ENCODE results near the gene CHD1L. TPM values are rescaled to one million over a fixed set of nuclear protein-coding genes. Genes with fewer than 3 reads are reported as not detected.
"Not testable (repeated sequence)": the region's sequence is repeated elsewhere in the genome, so short reads cannot be mapped to it uniquely, and the experiment has no call there.

Gene CHD1L
- total RNA-seq, 1 donor from 2014 or later: 67.1 TPM

GRCh38 chr1:147235822-147236221, 6.7 kb upstream of the CHD1L start:
- Mint-ChIP-seq H3K4me1 (ENCODE audit: unreplicated experiment) (peaks cover 5% of the 10 kb centered on the region), H3K27me3 (no peaks in the 10 kb centered on the region), H3K27ac (no peak overlapping the region), H3K9me3 (no peaks in the 10 kb centered on the region), H3K36me3 (no peaks in the 10 kb centered on the region), H3K4me3 (no peak overlapping the region)
- DNase-seq (ENCODE audit: extremely low spot score, unreplicated experiment): no peak
- no peak for TF ChIP-seq CTCF (conservative IDR thresholded peaks at IDR 0.05)

- Mint-ChIP-seq H3K4me3 (no peak overlapping the region), H3K27ac (no peak overlapping the region), H3K27me3 (no peaks in the 10 kb centered on the region), H3K9me3 (no peaks in the 10 kb centered on the region), H3K4me1 (ENCODE audit: unreplicated experiment) (peaks cover 5% of the 10 kb centered on the region), H3K36me3 (no peaks in the 10 kb centered on the region)
- no peak for DNase-seq (ENCODE audit: extremely low spot score, unreplicated experiment)
- TF ChIP-seq CTCF (conservative IDR thresholded peaks at IDR 0.05): no peak
These were observed 6.0 kb upstream of the CHD1L start for GRCh38 chr1:147236448-147236847.

GRCh38 chr1:147236959-147237791, 5.3 kb upstream of the CHD1L start:
- H3K9me3 Mint-ChIP-seq: no peaks in the 10 kb centered on the region
- no peaks in the 10 kb centered on the region for H3K27me3 Mint-ChIP-seq
- H3K4me1 Mint-ChIP-seq (ENCODE audit: unreplicated experiment): peaks cover 5% of the 10 kb centered on the region
- H3K36me3 Mint-ChIP-seq: no peaks in the 10 kb centered on the region
- TF ChIP-seq CTCF (conservative IDR thresholded peaks at IDR 0.05): no peak
- no peak for DNase-seq (ENCODE audit: extremely low spot score, unreplicated experiment)
- H3K27ac Mint-ChIP-seq: peak overlapping the region; percentile 42
- H3K4me3 Mint-ChIP-seq: no peak overlapping the region

GRCh38 chr1:147238053-147238902, 4.2 kb upstream of the CHD1L start:
- no peak overlapping the region for H3K4me3 Mint-ChIP-seq
- DNase-seq (ENCODE audit: extremely low spot score, unreplicated experiment): no peak
- H3K27ac Mint-ChIP-seq: peak overlapping the region; percentile 42
- no peaks in the 10 kb centered on the region for H3K27me3 Mint-ChIP-seq
- no peaks in the 10 kb centered on the region for H3K9me3 Mint-ChIP-seq
- H3K36me3 Mint-ChIP-seq: no peaks in the 10 kb centered on the region
- TF ChIP-seq CTCF (conservative IDR thresholded peaks at IDR 0.05): no peak
- peaks cover 5% of the 10 kb centered on the region for H3K4me1 Mint-ChIP-seq (ENCODE audit: unreplicated experiment)

GRCh38 chr1:147238925-147239820, 3.3 kb upstream of the CHD1L start:
- Mint-ChIP-seq H3K4me1 (ENCODE audit: unreplicated experiment) (peaks cover 9% of the 10 kb centered on the region), H3K27me3 (no peaks in the 10 kb centered on the region), H3K36me3 (no peaks in the 10 kb centered on the region), H3K9me3 (no peaks in the 10 kb centered on the region), H3K4me3 (no peak overlapping the region), H3K27ac (no peak overlapping the region)
- DNase-seq (ENCODE audit: extremely low spot score, unreplicated experiment): no peak
- TF ChIP-seq CTCF (conservative IDR thresholded peaks at IDR 0.05): no peak

GRCh38 chr1:147240131-147240721, 2.3 kb upstream of the CHD1L start:
- Mint-ChIP-seq H3K4me3 (peak overlapping the region; percentile 54), H3K4me1 (ENCODE audit: unreplicated experiment) (peaks cover 14% of the 10 kb centered on the region), H3K27ac (peak overlapping the region; percentile 24)

More at GRCh38 chr1:147240131-147240721, 2.3 kb upstream of the CHD1L start:
- not testable (repeated sequence) for H3K9me3 Mint-ChIP-seq; DNase-seq (ENCODE audit: extremely low spot score, unreplicated experiment); H3K27me3 Mint-ChIP-seq; H3K36me3 Mint-ChIP-seq
